ENCODE results near the gene STRA8.

DNA sequence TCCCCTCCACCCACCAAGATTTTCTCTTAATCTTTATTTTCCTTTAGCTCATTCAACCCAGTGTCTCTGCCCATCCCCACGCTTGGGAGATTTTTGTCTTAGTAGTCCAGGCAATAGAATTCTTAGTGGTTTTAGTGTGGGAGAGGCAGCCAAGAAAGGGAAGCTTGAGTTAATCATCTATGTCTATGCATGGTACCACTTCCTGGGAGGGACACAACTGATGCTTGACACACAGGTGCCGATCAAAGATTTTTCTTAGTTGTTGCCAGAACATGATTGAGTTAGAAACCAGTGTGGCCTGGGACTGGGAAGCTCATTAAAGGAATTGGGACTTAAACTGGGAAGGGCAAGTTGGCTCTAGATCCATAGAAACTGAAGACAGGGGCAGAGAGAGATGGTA lies 3.1 kb downstream of the STRA8 start:
- TF ChIP-seq REST (IDR thresholded peaks at IDR 0.05; ENCODE audit: low read depth) (no peak), CREB1 (IDR thresholded peaks at IDR 0.05; ENCODE audit: low read depth) (no peak), TAF1 (IDR thresholded peaks at IDR 0.05; ENCODE audit: low read depth) (no peak), YY1 (IDR thresholded peaks at IDR 0.05; ENCODE audit: low read depth) (no peak), RAD21 (IDR thresholded peaks at IDR 0.05; ENCODE audit: low read depth) (no peak), CEBPB (IDR thresholded peaks at IDR 0.05) (no peak), MAX (IDR thresholded peaks at IDR 0.05) (no peak), TCF12 (IDR thresholded peaks at IDR 0.05; ENCODE audit: low read depth) (no peak), EP300 (IDR thresholded peaks at IDR 0.05; ENCODE audit: borderline replicate concordance) (no peak), FOXM1 (IDR thresholded peaks at IDR 0.05; ENCODE audit: borderline replicate concordance, low read depth) (no peak), NFIC (IDR thresholded peaks at IDR 0.05) (no peak)
